ENCODE results near the gene MCF2L2. TPM values are rescaled to one million over a fixed set of nuclear protein-coding genes. Genes with fewer than 3 reads are reported as not detected.
"Not testable (repeated sequence)": the region's sequence is repeated elsewhere in the genome, so short reads cannot be mapped to it uniquely, and the experiment has no call there.

The MCF2L2 gene
- total and polyA plus RNA-seq, 9 of the 15 experiments (the other 6 are each of a cell fraction or from before 2014, with no cell fraction given): 0.56 to 4.2 (median 3.0) TPM

GRCh38 chr3:183440521-183440920 lies 12.1 kb upstream of the MCF2L2 start:
- BruUV-seq (replicated peaks); intact Hi-C loops (cut with micrococcal nuclease): not testable (repeated sequence)

GRCh38 chr3:183439515-183439914 lies 11.1 kb upstream of the MCF2L2 start:
- POLR2A ChIA-PET: interaction anchor here (0.7 kb wide), 2 partner anchors 9 to 29 kb away, joined by 3 read pairs; no protein-coding TSS in a partner anchor
- Histone ChIP-seq H3K27me3 (ENCODE audit: control insufficient read depth in 2 of 2, insufficient read depth in 2 of 2, low read length in 2 of 2) (no peaks in the 10 kb centered on the region), H3K27ac (ENCODE audit: extremely low read depth, low read depth, low read length) (no peak overlapping the region), H3K4me3 (no peak overlapping the region), H3K9ac (ENCODE audit: insufficient read depth in 1 of 2, low read depth in 2 of 2, low read length in 2 of 2) (no peak overlapping the region), H4K20me1 (replicated peaks; ENCODE audit: control insufficient read depth, insufficient read depth, low read length) (no peaks in the 10 kb centered on the region), H3K9me1 (ENCODE audit: control insufficient read depth, insufficient read depth, low read length) (no peaks in the 10 kb centered on the region), H3K9me3 (replicated peaks; ENCODE audit: control insufficient read depth, insufficient read depth, low read depth, low read length) (peaks cover 13% of the 10 kb centered on the region), H3K36me3 (ENCODE audit: control insufficient read depth, insufficient read depth, low read length) (no peaks in the 10 kb centered on the region), H2AFZ (ENCODE audit: low read depth, low read length) (peak overlapping the region; percentile 72), H3K4me2 (ENCODE audit: insufficient read depth, low read length) (no peak overlapping the region), H3K4me1 (replicated peaks in 1 of 2; ENCODE audit: control insufficient read depth in 2 of 2, insufficient read depth in 2 of 2, low read length in 2 of 2) (peaks cover 4 to 42% of the 10 kb centered on the region in 2 experiments; a peak in 4 of 5 replicates), H3K79me2 (ENCODE audit: control insufficient read depth, insufficient read depth, low read length) (no peaks in the 10 kb centered on the region)
- BruUV-seq (replicated peaks): no TSS peak
- CTCF ChIA-PET (ENCODE audit: low intra/inter-chr PET ratio): no interaction called here
- FAIRE-seq (no peak), DNase-seq (ENCODE audit: extremely low read depth in 1 of 4, low spot score in 3 of 4) (no peak), ATAC-seq (no peak)
- intact Hi-C loops (cut with micrococcal nuclease) (no loop called here), in situ Hi-C loops (cut with MboI) (no loop called here)
- TF ChIP-seq THRA (IDR thresholded peaks at IDR 0.05): no peak
- WGBS (ENCODE audit: insufficient coverage, low coverage, missing lambda C conversion rate): 51% methylated on average over 3 of the region's 3 CpGs

More at GRCh38 chr3:183440521-183440920, 12.1 kb upstream of the MCF2L2 start:
- WGBS (ENCODE audit: insufficient coverage, low coverage, missing lambda C conversion rate): no CpG with 5 or more reads among the region's 3 CpGs
- DNase-seq (ENCODE audit: extremely low read depth in 1 of 4, low spot score in 3 of 4); H3K4me2 ChIP-seq (ENCODE audit: insufficient read depth, low read length); H3K79me2 ChIP-seq (ENCODE audit: control insufficient read depth, insufficient read depth, low read length); CTCF ChIA-PET (ENCODE audit: low intra/inter-chr PET ratio); H3K9me1 ChIP-seq (ENCODE audit: control insufficient read depth, insufficient read depth, low read length); H3K27me3 ChIP-seq (ENCODE audit: control insufficient read depth in 2 of 2, insufficient read depth in 2 of 2, low read length in 2 of 2); H3K4me3 ChIP-seq; H3K27ac ChIP-seq (ENCODE audit: extremely low read depth, low read depth, low read length); ATAC-seq; H3K36me3 ChIP-seq (ENCODE audit: control insufficient read depth, insufficient read depth, low read length); in situ Hi-C loops (cut with MboI); H2AFZ ChIP-seq (ENCODE audit: low read depth, low read length); H3K9ac ChIP-seq (ENCODE audit: insufficient read depth in 1 of 2, low read depth in 2 of 2, low read length in 2 of 2); H4K20me1 ChIP-seq (replicated peaks; ENCODE audit: control insufficient read depth, insufficient read depth, low read length); FAIRE-seq: not testable (repeated sequence)
- POLR2A ChIA-PET: interaction anchor here (0.6 kb wide), 1 partner anchor 39 kb away, joined by 3 read pairs; no protein-coding TSS in a partner anchor
- Histone ChIP-seq H3K9me3 (replicated peaks; ENCODE audit: control insufficient read depth, insufficient read depth, low read depth, low read length) (peaks cover 16% of the 10 kb centered on the region), H3K4me1 (replicated peaks in 1 of 2; ENCODE audit: control insufficient read depth in 2 of 2, insufficient read depth in 2 of 2, low read length in 2 of 2) (peaks cover 4 to 32% of the 10 kb centered on the region in 2 experiments; a peak in 4 of 5 replicates)
